ENCODE results near the gene SYT14. TPM values are rescaled to one million over a fixed set of nuclear protein-coding genes. Genes with fewer than 3 reads are reported as not detected.

Gene SYT14
- total RNA-seq, 1 experiment from 2014 or later: 1.4 TPM

GRCh38 chr1:209993061-209993830, 55.2 kb downstream of the SYT14 start:
- Histone ChIP-seq H3F3A (ENCODE audit: insufficient read depth, low read depth) (0 out of 2 replicates have a peak, but pooled peaks cover 2% of the 10 kb centered on the region), H2AFZ (no peak overlapping the region), H3K9me2 (ENCODE audit: insufficient read depth) (no peaks in the 10 kb centered on the region), H3K27ac (no peak overlapping the region), H3K4me1 (replicated peaks; ENCODE audit: insufficient read depth) (peaks cover 13% of the 10 kb centered on the region), H3K4me2 (no peak overlapping the region), H3K9me3 (ENCODE audit: insufficient read depth, low read depth) (no peaks in the 10 kb centered on the region), H3K79me2 (ENCODE audit: low read depth) (no peaks in the 10 kb centered on the region), H3K27me3 (ENCODE audit: insufficient read depth, low read depth) (no peaks in the 10 kb centered on the region), H4K20me1 (ENCODE audit: insufficient read depth) (no peaks in the 10 kb centered on the region), H3K36me3 (ENCODE audit: low read depth) (no peaks in the 10 kb centered on the region), H3K4me3 (no peak overlapping the region)
- intact Hi-C loops (cut with micrococcal nuclease; ENCODE audit: unreplicated experiment): loop anchor here (10.0 kb wide), 1 partner anchor 412 kb away; no protein-coding TSS in a partner anchor
- POLR2A ChIA-PET (ENCODE audit: unreplicated experiment): no interaction called here
- no TSS peak for BruUV-seq (replicated peaks)
- CTCF ChIA-PET: interaction anchor here (0.7 kb wide), 1 partner anchor 143 kb away, joined by 3 read pairs; no protein-coding TSS in a partner anchor
- no peak for DNase-seq
- TF ChIP-seq EZH2 (IDR thresholded peaks at IDR 0.05; ENCODE audit: low read depth): no peak
- TF ChIP-seq, protein P1, sequence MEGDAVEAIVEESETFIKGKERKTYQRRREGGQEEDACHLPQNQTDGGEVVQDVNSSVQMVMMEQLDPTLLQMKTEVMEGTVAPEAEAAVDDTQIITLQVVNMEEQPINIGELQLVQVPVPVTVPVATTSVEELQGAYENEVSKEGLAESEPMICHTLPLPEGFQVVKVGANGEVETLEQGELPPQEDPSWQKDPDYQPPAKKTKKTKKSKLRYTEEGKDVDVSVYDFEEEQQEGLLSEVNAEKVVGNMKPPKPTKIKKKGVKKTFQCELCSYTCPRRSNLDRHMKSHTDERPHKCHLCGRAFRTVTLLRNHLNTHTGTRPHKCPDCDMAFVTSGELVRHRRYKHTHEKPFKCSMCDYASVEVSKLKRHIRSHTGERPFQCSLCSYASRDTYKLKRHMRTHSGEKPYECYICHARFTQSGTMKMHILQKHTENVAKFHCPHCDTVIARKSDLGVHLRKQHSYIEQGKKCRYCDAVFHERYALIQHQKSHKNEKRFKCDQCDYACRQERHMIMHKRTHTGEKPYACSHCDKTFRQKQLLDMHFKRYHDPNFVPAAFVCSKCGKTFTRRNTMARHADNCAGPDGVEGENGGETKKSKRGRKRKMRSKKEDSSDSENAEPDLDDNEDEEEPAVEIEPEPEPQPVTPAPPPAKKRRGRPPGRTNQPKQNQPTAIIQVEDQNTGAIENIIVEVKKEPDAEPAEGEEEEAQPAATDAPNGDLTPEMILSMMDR (conservative IDR thresholded peaks at IDR 0.05): no peak

DNA sequence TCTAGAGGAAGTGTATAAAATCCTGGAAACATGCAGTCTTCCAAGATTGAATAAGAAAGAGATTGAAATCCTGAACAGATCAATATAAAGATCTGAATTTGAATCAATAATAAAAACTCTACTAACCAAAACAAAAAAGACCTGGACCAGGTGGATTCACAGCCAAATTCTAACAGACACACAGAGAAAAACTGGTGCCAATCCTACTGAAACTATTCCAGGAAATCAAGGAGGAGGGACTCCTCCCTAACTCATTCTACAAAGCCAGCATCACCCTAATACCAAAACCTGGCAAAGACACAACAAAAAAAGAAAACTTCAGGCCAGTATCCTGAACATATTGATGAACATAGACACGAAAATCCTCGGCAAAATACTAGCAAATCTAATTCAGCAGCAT, 58.3 kb downstream of the SYT14 start:
- intact Hi-C loops (cut with micrococcal nuclease; ENCODE audit: unreplicated experiment): loop anchor here (10.0 kb wide), 1 partner anchor 408 kb away; no protein-coding TSS in a partner anchor
- BruUV-seq (replicated peaks): no TSS peak
- no peak for DNase-seq
- ChIA-PET CTCF (no interaction called here), POLR2A (ENCODE audit: unreplicated experiment) (no interaction called here)
- Histone ChIP-seq H3K4me2 (0 out of 2 replicates have a peak overlapping the region, but pooled peaks have one; percentile 2), H3K4me3 (no peak overlapping the region), H3K36me3 (ENCODE audit: low read depth) (no peaks in the 10 kb centered on the region), H4K20me1 (ENCODE audit: insufficient read depth) (no peaks in the 10 kb centered on the region), H3K27me3 (ENCODE audit: insufficient read depth, low read depth) (no peaks in the 10 kb centered on the region), H3K79me2 (ENCODE audit: low read depth) (no peaks in the 10 kb centered on the region), H3K9me2 (ENCODE audit: insufficient read depth) (no peaks in the 10 kb centered on the region), H3K27ac (no peak overlapping the region), H3K4me1 (replicated peaks; ENCODE audit: insufficient read depth) (no peaks in the 10 kb centered on the region), H3F3A (ENCODE audit: insufficient read depth, low read depth) (no peaks in the 10 kb centered on the region), H3K9me3 (ENCODE audit: insufficient read depth, low read depth) (no peaks in the 10 kb centered on the region), H2AFZ (no peak overlapping the region)
- TF ChIP-seq, protein P1 (conservative IDR thresholded peaks at IDR 0.05): no peak
- no peak for TF ChIP-seq EZH2 (IDR thresholded peaks at IDR 0.05; ENCODE audit: low read depth)

DNA sequence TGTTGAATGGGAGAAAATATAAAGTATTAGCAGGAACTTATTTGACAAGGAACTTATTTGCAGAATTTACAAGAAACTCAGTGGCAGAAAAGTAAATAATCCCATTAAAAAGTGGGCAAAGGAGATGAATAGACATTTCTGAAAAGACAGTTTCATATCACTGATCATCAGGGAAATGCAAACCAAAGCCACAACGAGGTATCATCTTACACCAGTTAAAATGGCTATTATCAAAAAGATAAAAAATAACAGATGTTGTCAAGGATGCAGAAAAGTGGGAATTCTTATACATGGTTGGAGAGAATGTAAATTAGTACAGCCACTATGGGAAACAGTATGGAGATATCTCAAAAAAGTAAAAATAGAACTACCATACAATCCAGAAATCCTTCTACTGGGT, 61.0 kb downstream of the SYT14 start:
- Histone ChIP-seq H3K27me3 (ENCODE audit: insufficient read depth, low read depth) (no peaks in the 10 kb centered on the region), H3K4me2 (no peak overlapping the region), H3K4me3 (no peak overlapping the region), H4K20me1 (ENCODE audit: insufficient read depth) (no peaks in the 10 kb centered on the region), H3K4me1 (replicated peaks; ENCODE audit: insufficient read depth) (no peaks in the 10 kb centered on the region), H3F3A (ENCODE audit: insufficient read depth, low read depth) (no peaks in the 10 kb centered on the region), H2AFZ (no peak overlapping the region), H3K36me3 (ENCODE audit: low read depth) (no peaks in the 10 kb centered on the region), H3K27ac (no peak overlapping the region), H3K79me2 (ENCODE audit: low read depth) (no peaks in the 10 kb centered on the region), H3K9me3 (ENCODE audit: insufficient read depth, low read depth) (no peaks in the 10 kb centered on the region), H3K9me2 (ENCODE audit: insufficient read depth) (no peaks in the 10 kb centered on the region)
- CTCF ChIA-PET: no interaction called here
- POLR2A ChIA-PET (ENCODE audit: unreplicated experiment): no interaction called here
- no TSS peak for BruUV-seq (replicated peaks)
- intact Hi-C loops (cut with micrococcal nuclease; ENCODE audit: unreplicated experiment): loop anchor here (10.0 kb wide), 1 partner anchor 406 kb away; no protein-coding TSS in a partner anchor
- DNase-seq: no peak
- TF ChIP-seq, protein P1 (conservative IDR thresholded peaks at IDR 0.05): no peak
